SK-N-MC (cell line): Measurements from ENCODE around the gene BRIP1.
"Not testable (repeated sequence)": the region's sequence is repeated elsewhere in the genome, so short reads cannot be mapped to it uniquely, and the experiment has no call there.

Experiments used
- DNase-seq: peaks from one replicate; pipeline ENCODE4 v3.0.0-alpha.2; 2011; ENCODE audit warnings: low read depth, low spot score
- H3K27ac ChIP-seq: fragments of 200-600 bp; sonication (generic); 2 replicates; pipeline ENCODE4 v1.5.1; 2016; ENCODE audit warnings: mixed run types
- H3K36me3 ChIP-seq: fragments of 200-600 bp; sonication (generic); 2 replicates; pipeline ENCODE4 v1.6.1; 2017; ENCODE audit warnings: antibody characterized with exemption, low read length, mixed read lengths; ENCODE audit not compliant: insufficient read depth
- H3K4me3 ChIP-seq: fragments of 200-600 bp; sonication (generic); 2 replicates; pipeline ENCODE4 v1.5.1; 2016
- H3K9ac ChIP-seq: fragments of 200-600 bp; sonication (generic); 2 replicates; pipeline ENCODE4 v1.8.0; 2017; ENCODE audit warnings: mixed run types, mixed read lengths; ENCODE audit not compliant: insufficient read length
- H3K9me3 ChIP-seq: fragments of 200-600 bp; sonication (generic); 2 replicates; pipeline ENCODE4 v1.6.1; 2017; ENCODE audit warnings: low read depth, mild to moderate bottlenecking, antibody characterized with exemption, low read length, moderate library complexity, mixed read lengths
- EZH2 ChIP-seq: fragments of 200-600 bp; sonication (generic); IDR thresholded peaks from one replicate; pipeline ENCODE4 v1.6.1; 2017; ENCODE audit warnings: antibody characterized with exemption
- FOXP2 ChIP-seq: optimal IDR thresholded peaks from 2 replicates; pipeline ENCODE3; 2011; ENCODE audit warnings: mild to moderate bottlenecking, moderate library complexity; ENCODE audit not compliant: insufficient read depth; ENCODE audit errors: extremely low read length, control extremely low read depth
- POLR2AphosphoS5 ChIP-seq: IDR thresholded peaks from 2 replicates; pipeline ENCODE4 v1.6.1; 2012; ENCODE audit warnings: mild to moderate bottlenecking, low read depth, low read length, borderline replicate concordance

BRIP1 gene

GRCh38 chr17:61720016-61720795, 143.1 kb downstream of the BRIP1 start:
- H3K4me3 ChIP-seq: no peak overlapping the region
- no peak overlapping the region for H3K9ac ChIP-seq
- TF ChIP-seq FOXP2: no peak
- no peak for TF ChIP-seq POLR2AphosphoS5
- no peak for TF ChIP-seq EZH2
- H3K36me3 ChIP-seq: peaks cover 6% of the 10 kb centered on the region
- no peak overlapping the region for H3K27ac ChIP-seq
- DNase-seq: no peak
- H3K9me3 ChIP-seq: 0 out of 2 replicates have a peak, but pooled peaks cover 3% of the 10 kb centered on the region

- not testable (repeated sequence) for H3K9me3 ChIP-seq, H3K4me3 ChIP-seq, H3K27ac ChIP-seq, H3K9ac ChIP-seq, DNase-seq
- H3K36me3 ChIP-seq: peaks cover 12% of the 10 kb centered on the region
These were observed 144.1 kb downstream of the BRIP1 start for GRCh38 chr17:61719220-61719619.

GRCh38 chr17:61718022-61718421, 145.3 kb downstream of the BRIP1 start:
- H3K4me3 ChIP-seq: no peak overlapping the region
- DNase-seq: no peak
- peaks cover 15% of the 10 kb centered on the region for H3K36me3 ChIP-seq
- H3K27ac ChIP-seq: no peak overlapping the region
- no peak for TF ChIP-seq FOXP2
- TF ChIP-seq EZH2: no peak
- no peak for TF ChIP-seq POLR2AphosphoS5
- H3K9ac ChIP-seq: no peak overlapping the region
- H3K9me3 ChIP-seq: 0 out of 2 replicates have a peak, but pooled peaks cover 3% of the 10 kb centered on the region

- no peak overlapping the region for H3K27ac ChIP-seq
These were observed 146.0 kb downstream of the BRIP1 start for GRCh38 chr17:61717352-61717751.

GRCh38 chr17:61716225-61716829, 147.0 kb downstream of the BRIP1 start:
- H3K9me3 ChIP-seq: 0 out of 2 replicates have a peak, but pooled peaks cover 3% of the 10 kb centered on the region
- H3K9ac ChIP-seq: no peak overlapping the region
- H3K27ac ChIP-seq: no peak overlapping the region
- TF ChIP-seq POLR2AphosphoS5: no peak
- no peak for TF ChIP-seq EZH2
- TF ChIP-seq FOXP2: no peak
- peaks cover 17% of the 10 kb centered on the region for H3K36me3 ChIP-seq
- DNase-seq: no peak
- no peak overlapping the region for H3K4me3 ChIP-seq

More at GRCh38 chr17:61717352-61717751, 146.0 kb downstream of the BRIP1 start:
- no peak overlapping the region for H3K9ac ChIP-seq
- peaks cover 17% of the 10 kb centered on the region for H3K36me3 ChIP-seq
- H3K9me3 ChIP-seq: 0 out of 2 replicates have a peak, but pooled peaks cover 3% of the 10 kb centered on the region
- no peak overlapping the region for H3K4me3 ChIP-seq
- no peak for DNase-seq
- no peak for TF ChIP-seq POLR2AphosphoS5
- TF ChIP-seq EZH2: no peak
- no peak for TF ChIP-seq FOXP2

GRCh38 chr17:61715348-61715747, 148.0 kb downstream of the BRIP1 start:
- Histone ChIP-seq H3K36me3 (peaks cover 22% of the 10 kb centered on the region), H3K4me3 (no peak overlapping the region), H3K9me3 (0 out of 2 replicates have a peak, but pooled peaks cover 3% of the 10 kb centered on the region), H3K27ac (no peak overlapping the region), H3K9ac (no peak overlapping the region)
- DNase-seq: no peak
- no peak for TF ChIP-seq EZH2
- TF ChIP-seq POLR2AphosphoS5: no peak
- TF ChIP-seq FOXP2: no peak

- H3K4me3 ChIP-seq: no peak overlapping the region
- peaks cover 30% of the 10 kb centered on the region for H3K36me3 ChIP-seq
- DNase-seq: no peak
- H3K9me3 ChIP-seq: 0 out of 2 replicates have a peak, but pooled peaks cover 3% of the 10 kb centered on the region
- TF ChIP-seq FOXP2 (no peak), EZH2 (no peak), POLR2AphosphoS5 (no peak)
- no peak overlapping the region for H3K27ac ChIP-seq
- no peak overlapping the region for H3K9ac ChIP-seq
These were observed 149.0 kb downstream of the BRIP1 start for GRCh38 chr17:61714300-61714699.

- Histone ChIP-seq H3K27ac (no peak overlapping the region), H3K4me3 (no peak overlapping the region), H3K36me3 (peaks cover 38% of the 10 kb centered on the region), H3K9ac (no peak overlapping the region), H3K9me3 (no peaks in the 10 kb centered on the region)
- no peak for TF ChIP-seq POLR2AphosphoS5
- DNase-seq: no peak
These were observed 150.3 kb downstream of the BRIP1 start for GRCh38 chr17:61713035-61713434.

- no peak overlapping the region for H3K4me3 ChIP-seq
- H3K36me3 ChIP-seq: peaks cover 35% of the 10 kb centered on the region
- H3K27ac ChIP-seq: no peak overlapping the region
- no peaks in the 10 kb centered on the region for H3K9me3 ChIP-seq
- no peak for TF ChIP-seq EZH2
- no peak for TF ChIP-seq POLR2AphosphoS5
- no peak for TF ChIP-seq FOXP2
- no peak overlapping the region for H3K9ac ChIP-seq
- DNase-seq: no peak
These were observed 152.8 kb downstream of the BRIP1 start for GRCh38 chr17:61710546-61710945.
